Retinal pigment epithelial cell (primary cell): Measurements from ENCODE around the gene NXN.
"Not testable (repeated sequence)": the region's sequence is repeated elsewhere in the genome, so short reads cannot be mapped to it uniquely, and the experiment has no call there.

Experiments
- DNase-seq: peaks from one replicate; pipeline ENCODE4 v3.0.0-alpha.2; 2010; ENCODE audit warnings: low read depth
- H3K4me3 ChIP-seq: 2 replicates; pipeline ENCODE4 v1.5.1; 2011; ENCODE audit warnings: mild to moderate bottlenecking, low read length, control low read depth, moderate library complexity
- CTCF ChIP-seq: conservative IDR thresholded peaks from 2 replicates; pipeline ENCODE4 v1.5.1; 2011; ENCODE audit warnings: low read depth, low read length, control low read depth, inconsistent platforms

Gene NXN

GRCh38 chr17:794876-795275 is 184.7 kb downstream of the NXN start:
- H3K4me3 ChIP-seq = no peak overlapping the region
- peak; percentile 78 for TF ChIP-seq CTCF
- peak; percentile 42 for DNase-seq

DNA sequence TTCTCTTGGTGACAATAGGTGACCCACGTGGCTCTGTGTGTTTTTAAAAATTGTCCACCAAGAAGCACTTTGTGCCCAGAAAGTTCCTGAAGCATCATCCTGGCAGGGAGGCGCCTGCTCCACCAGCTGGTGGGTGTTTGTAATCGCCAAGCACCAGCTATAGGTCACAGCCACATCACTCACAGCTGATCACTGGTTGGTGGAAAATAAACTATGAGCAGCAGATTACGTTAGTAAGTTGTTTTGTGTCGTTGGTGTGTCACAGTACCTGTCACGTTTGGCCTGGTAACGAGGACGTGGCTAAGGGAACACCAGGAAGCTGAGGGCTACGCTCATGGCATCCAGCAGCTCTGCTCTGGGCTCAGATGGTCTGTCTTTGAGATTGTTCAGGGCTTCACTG is 187.3 kb downstream of the NXN start:
- no peak overlapping the region for H3K4me3 ChIP-seq
- peak; percentile 18 for TF ChIP-seq CTCF
- no peak for DNase-seq

DNA sequence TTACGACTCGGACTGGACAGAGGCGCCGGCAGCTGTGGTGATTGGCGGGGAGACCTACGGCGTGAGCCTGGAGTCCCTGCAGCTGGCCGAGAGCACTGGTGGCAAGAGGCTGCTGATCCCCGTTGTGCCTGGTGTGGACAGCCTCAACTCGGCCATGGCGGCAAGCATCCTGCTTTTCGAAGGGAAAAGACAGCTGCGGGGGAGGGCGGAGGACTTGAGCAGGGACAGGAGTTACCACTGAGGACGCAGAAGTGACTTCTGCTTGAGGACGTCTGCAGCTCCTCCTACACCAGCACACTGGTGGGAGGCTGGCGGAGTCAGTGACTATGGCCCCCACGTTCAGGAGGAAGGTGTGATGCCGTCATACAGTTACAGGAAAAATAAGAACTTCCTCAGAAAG is 187.7 kb downstream of the NXN start:
- DNase-seq = no peak
- no peak for TF ChIP-seq CTCF
- H3K4me3 ChIP-seq = no peak overlapping the region

- not testable (repeated sequence) for H3K4me3 ChIP-seq, DNase-seq
Measured at GRCh38 chr17:790874-791247, 188.7 kb downstream of the NXN start.

GRCh38 chr17:789931-790873 is 189.4 kb downstream of the NXN start:
- not testable (repeated sequence) for H3K4me3 ChIP-seq, DNase-seq

DNA sequence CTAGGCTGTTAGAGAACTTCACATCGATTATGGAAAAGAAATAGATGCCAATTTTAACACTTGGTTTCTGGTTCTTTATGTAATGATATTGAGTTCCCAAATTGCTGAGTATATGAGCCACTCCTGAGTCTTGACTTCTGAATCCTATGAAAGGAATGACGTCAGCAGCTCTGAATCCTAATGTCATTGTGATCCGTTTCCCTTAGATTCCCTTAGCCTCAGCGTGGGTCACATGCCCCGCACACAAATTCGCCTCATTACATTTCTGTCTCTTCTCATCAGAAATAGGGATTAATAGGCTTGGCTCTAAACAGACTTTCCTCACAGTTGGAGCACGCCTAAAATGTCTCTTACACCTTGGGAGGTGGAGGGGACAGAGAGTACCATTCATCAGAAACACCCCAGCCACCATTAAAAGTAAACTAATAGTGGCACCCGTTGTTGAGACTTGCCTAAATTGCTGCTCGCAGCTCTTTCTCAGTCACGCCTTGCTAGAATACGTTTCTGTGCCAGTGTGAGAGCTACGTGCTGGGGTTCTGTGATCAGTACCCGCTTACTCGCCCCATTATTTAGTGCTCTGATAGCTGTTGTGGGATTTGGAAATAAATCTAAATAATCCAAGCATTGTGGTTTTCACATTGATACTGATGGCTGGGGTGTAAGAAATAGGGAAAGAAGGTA is 190.3 kb downstream of the NXN start:
- no peak for TF ChIP-seq CTCF
- DNase-seq = no peak
- no peak overlapping the region for H3K4me3 ChIP-seq

GRCh38 chr17:788551-788950 is 191.0 kb downstream of the NXN start:
- no peak for DNase-seq
- no peak overlapping the region for H3K4me3 ChIP-seq
- no peak for TF ChIP-seq CTCF

DNA sequence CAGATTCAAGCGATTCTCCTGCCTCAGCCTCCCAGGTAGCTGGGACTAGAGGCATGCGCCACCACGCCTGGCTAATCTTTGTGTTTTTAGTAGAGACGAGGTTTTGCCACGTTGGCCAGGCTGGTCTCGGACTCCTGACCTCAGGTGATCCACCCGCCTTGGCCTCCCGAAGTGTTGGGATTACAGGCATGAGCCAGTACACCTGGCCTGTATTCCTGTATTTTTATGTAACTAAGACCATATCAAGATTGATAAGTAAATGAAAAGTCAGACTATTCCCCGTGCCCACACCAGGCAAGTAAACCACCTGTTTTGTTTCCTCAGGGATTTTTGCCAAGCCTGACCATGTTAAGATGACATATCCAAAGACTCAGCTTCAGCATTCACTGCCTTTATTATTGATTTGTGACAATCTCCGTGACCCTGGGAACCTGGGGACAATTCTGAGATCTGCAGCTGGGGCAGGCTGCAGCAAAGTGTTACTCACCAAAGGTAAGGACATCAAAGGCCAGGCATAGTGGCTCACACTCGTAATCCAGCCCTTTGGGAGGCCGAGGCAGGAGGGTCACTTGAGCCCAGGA is 191.8 kb downstream of the NXN start:
- H3K4me3 ChIP-seq = no peak overlapping the region
- DNase-seq = no peak
- TF ChIP-seq CTCF = no peak

- not testable (repeated sequence) for DNase-seq
Measured at GRCh38 chr17:785901-786300, 193.7 kb downstream of the NXN start.

More at GRCh38 chr17:785901-786300, 193.7 kb downstream of the NXN start:
- not testable (repeated sequence) for H3K4me3 ChIP-seq
